Panc1 (cell line): ENCODE measurements around the gene PDZK1IP1.

Experiments
- CTCF ChIP-seq: fragments of 450-650 bp; IDR thresholded peaks from 2 replicates; pipeline ENCODE4 v1.5.1; 2017; ENCODE audit warnings: mild to moderate bottlenecking
- SIN3A ChIP-seq: IDR thresholded peaks from 2 replicates; pipeline ENCODE4 v1.6.1; 2012; ENCODE audit warnings: low read depth, mild to moderate bottlenecking, low read length, moderate library complexity, borderline replicate concordance; ENCODE audit not compliant: insufficient read depth
- TCF7L2 ChIP-seq: IDR thresholded peaks from 2 replicates; pipeline ENCODE4 v1.6.1; 2011; ENCODE audit warnings: mild to moderate bottlenecking, low read depth, low read length, inconsistent platforms

GRCh38 chr1:47179988-47180563 is 9.8 kb downstream of the PDZK1IP1 start:
- TF ChIP-seq CTCF (no peak), SIN3A (no peak), TCF7L2 (no peak)
